GM19372 (cell line): ENCODE measurements around the gene SPATC1L.

Experiments
- ATAC-seq: cut with Tn5 transposase; IDR thresholded peaks from one replicate; pipeline ENCODE4 v1.9.1; 2021; ENCODE audit warnings: mild to moderate bottlenecking, low read depth, moderate library complexity; ENCODE audit not compliant: unreplicated experiment

SPATC1L gene

GRCh38 chr21:46111857-46112724 is 72.2 kb downstream of the SPATC1L start:
- no peak for ATAC-seq

DNA sequence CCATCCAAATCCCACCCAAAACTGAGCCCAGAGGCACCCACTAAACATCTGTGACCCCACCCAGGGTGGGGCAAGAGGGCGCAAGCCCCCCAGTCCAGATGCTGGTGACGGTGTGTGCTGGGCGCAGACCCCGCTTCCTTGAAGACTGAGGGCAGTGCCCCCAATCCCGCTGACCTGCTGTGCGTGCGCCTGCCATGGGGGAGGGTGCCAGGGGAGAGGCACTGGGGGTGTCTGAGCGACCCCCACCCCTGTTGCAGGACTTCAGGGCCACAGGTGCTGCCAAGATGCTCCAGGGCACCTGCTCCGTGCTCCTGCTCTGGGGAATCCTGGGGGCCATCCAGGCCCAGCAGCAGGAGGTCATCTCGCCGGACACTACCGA is 73.1 kb downstream of the SPATC1L start:
- ATAC-seq = no peak
